H9 (cell line): ENCODE results near the gene GPC4. TPM values are rescaled to one million over a fixed set of nuclear protein-coding genes. Genes with fewer than 3 reads are reported as not detected.
A peak's percentile ranks its signal among the peaks of the same experiment; 100 is the strongest.

Experiments
- DNase-seq: peaks from one replicate; pipeline ENCODE4 v3.0.0-alpha.2; 2017
- H2AFZ ChIP-seq: one replicate; pipeline ENCODE4 v1.6.1; 2013; ENCODE audit warnings: mild to moderate bottlenecking, low read length, control low read depth, moderate library complexity
- H2AK5ac ChIP-seq: 2 replicates; pipeline ENCODE4 v1.6.1; 2013; ENCODE audit warnings: low read length, control low read depth, mixed read lengths; ENCODE audit not compliant: insufficient read length
- H2BK120ac ChIP-seq: one replicate; pipeline ENCODE4 v1.6.1; 2013; ENCODE audit warnings: low read depth, mild to moderate bottlenecking, low read length, control low read depth, inconsistent platforms; ENCODE audit not compliant: poor library complexity, severe bottlenecking
- H2BK12ac ChIP-seq: 2 replicates; pipeline ENCODE4 v1.6.1; 2013; ENCODE audit warnings: low read length, control low read depth, mixed read lengths, low read depth; ENCODE audit not compliant: insufficient read length
- H2BK15ac ChIP-seq: 2 replicates; pipeline ENCODE4 v1.6.1; 2013; ENCODE audit warnings: low read depth, low read length, control low read depth
- H2BK20ac ChIP-seq: one replicate; pipeline ENCODE4 v1.6.1; 2013; ENCODE audit warnings: low read depth, mild to moderate bottlenecking, low read length, control low read depth, inconsistent platforms; ENCODE audit not compliant: poor library complexity, severe bottlenecking
- H2BK5ac ChIP-seq: 2 replicates; pipeline ENCODE4 v1.6.1; 2013; ENCODE audit warnings: low read length, control low read depth, mixed read lengths; ENCODE audit not compliant: insufficient read length
- H3K14ac ChIP-seq: 2 replicates; pipeline ENCODE4 v1.6.1; 2013; ENCODE audit warnings: low read length, control low read depth; ENCODE audit not compliant: insufficient read depth
- H3K18ac ChIP-seq: 2 replicates; pipeline ENCODE4 v1.6.1; 2013; ENCODE audit warnings: low read depth, mild to moderate bottlenecking, mixed read lengths, low read length, control low read depth; ENCODE audit not compliant: insufficient read length
- H3K23ac ChIP-seq: 2 replicates; pipeline ENCODE4 v1.6.1; 2013; ENCODE audit warnings: low read length, control low read depth, mixed read lengths, low read depth; ENCODE audit not compliant: insufficient read length
- H3K23me2 ChIP-seq: 2 replicates; pipeline ENCODE4 v1.6.1; 2013; ENCODE audit warnings: low read depth, mild to moderate bottlenecking, mixed read lengths, low read length, control low read depth; ENCODE audit not compliant: insufficient read length, poor library complexity, severe bottlenecking
- H3K27ac ChIP-seq: 2 replicates; pipeline ENCODE4 v1.5.1; 2013; ENCODE audit warnings: low read length, control low read depth, mixed read lengths, low read depth; ENCODE audit not compliant: insufficient read length
- H3K27me3 ChIP-seq: 2 replicates; pipeline ENCODE4 v1.6.1; 2013; ENCODE audit warnings: low read length, control low read depth, inconsistent platforms; ENCODE audit not compliant: insufficient read depth
- H3K4ac ChIP-seq: 2 replicates; pipeline ENCODE4 v1.6.1; 2013; ENCODE audit warnings: low read depth, mild to moderate bottlenecking, control low read depth, inconsistent platforms, low read length, moderate library complexity
- H3K4me1 ChIP-seq: 2 replicates; pipeline ENCODE4 v1.6.1; 2013; ENCODE audit warnings: low read length, control low read depth, inconsistent platforms; ENCODE audit not compliant: insufficient read depth
- H3K4me2 ChIP-seq: 2 replicates; pipeline ENCODE4 v1.6.1; 2013; ENCODE audit warnings: low read length, control low read depth, mixed read lengths; ENCODE audit not compliant: insufficient read length, insufficient read depth
- H3K56ac ChIP-seq: 2 replicates; pipeline ENCODE4 v1.6.1; 2013; ENCODE audit warnings: low read depth, mild to moderate bottlenecking, mixed read lengths, low read length, control low read depth; ENCODE audit not compliant: insufficient read length
- H3K79me1 ChIP-seq: 2 replicates; pipeline ENCODE4 v1.6.1; 2013; ENCODE audit warnings: low read depth, mild to moderate bottlenecking, moderate library complexity, low read length, control low read depth, inconsistent platforms; ENCODE audit not compliant: insufficient read depth, poor library complexity, severe bottlenecking
- H3K79me2 ChIP-seq: 2 replicates; pipeline ENCODE4 v1.6.1; 2013; ENCODE audit warnings: low read length, control low read depth, inconsistent platforms; ENCODE audit not compliant: insufficient read depth
- H3K9ac ChIP-seq: 2 replicates; pipeline ENCODE4 v1.6.1; 2013; ENCODE audit warnings: low read length, control low read depth, mixed read lengths; ENCODE audit not compliant: insufficient read length; ENCODE audit errors: extremely low read depth
- H3K9me3 ChIP-seq: one replicate; pipeline ENCODE4 v1.6.1; 2013; ENCODE audit warnings: low read depth, low read length, inconsistent platforms; ENCODE audit not compliant: control insufficient read depth
- H3T11ph ChIP-seq: one replicate; pipeline ENCODE4 v1.6.1; 2013; ENCODE audit warnings: mild to moderate bottlenecking, low read length, control low read depth, inconsistent platforms
- H4K20me1 ChIP-seq: one replicate; pipeline ENCODE4 v1.6.1; 2013; ENCODE audit not compliant: control insufficient read depth, insufficient read length, insufficient read depth
- H4K5ac ChIP-seq: 2 replicates; pipeline ENCODE4 v1.6.1; 2013; ENCODE audit warnings: low read depth, mild to moderate bottlenecking, mixed read lengths, low read length, control low read depth; ENCODE audit not compliant: insufficient read length
- H4K8ac ChIP-seq: replicated peaks from 2 replicates; pipeline ENCODE4 v1.6.1; 2013; ENCODE audit warnings: low read length, control low read depth, mixed read lengths, low read depth; ENCODE audit not compliant: insufficient read length
- H4K91ac ChIP-seq: 2 replicates; pipeline ENCODE4 v1.6.1; 2013; ENCODE audit warnings: low read depth, mild to moderate bottlenecking, moderate library complexity, mixed read lengths, low read length, control low read depth; ENCODE audit not compliant: insufficient read length
- H3K27ac Mint-ChIP-seq, 3 experiments: 2 replicates in 2 of 3; 3 replicates in 1 of 3; pipeline ENCODE4 v1.8.0; 2020 to 2021; ENCODE audit warnings: mixed read lengths in 3 of 3, mild to moderate bottlenecking in 1 of 3, moderate library complexity in 1 of 3
- H3K27me3 Mint-ChIP-seq: 2 replicates; pipeline ENCODE4 v1.8.0; 2021; ENCODE audit warnings: low read depth, mild to moderate bottlenecking, moderate library complexity, mixed read lengths
- H3K36me3 Mint-ChIP-seq, 3 experiments: 2 replicates in 2 of 3; 3 replicates in 1 of 3; pipeline ENCODE4 v1.8.0; 2020 to 2021; ENCODE audit warnings: low read depth in 3 of 3, mixed read lengths in 3 of 3; ENCODE audit not compliant: insufficient read depth in 1 of 3
- H3K4me1 Mint-ChIP-seq, 2 experiments: 2 replicates each; pipeline ENCODE4 v1.8.0; 2020; ENCODE audit warnings: mixed read lengths in 2 of 2
- H3K4me3 Mint-ChIP-seq, 2 experiments: 2 replicates in 1 of 2; 3 replicates in 1 of 2; pipeline ENCODE4 v1.8.0; 2020 to 2021; ENCODE audit warnings: mild to moderate bottlenecking in 2 of 2, mixed read lengths in 2 of 2, moderate library complexity in 1 of 2
- H3K9me3 Mint-ChIP-seq, 2 experiments: 2 replicates in 1 of 2; 3 replicates in 1 of 2; pipeline ENCODE4 v1.8.0; 2020; ENCODE audit warnings: mild to moderate bottlenecking in 2 of 2, mixed read lengths in 2 of 2, moderate library complexity in 1 of 2
- WGBS: extraction: QIAGEN DNeasy Blood & Tissue Kit; methylation state at CpG from one replicate; pipeline ENCODE4 v1.1.7; 2013; ENCODE audit warnings: missing lambda C conversion rate, low lambda C conversion rate, mixed read lengths; ENCODE audit not compliant: insufficient read length; ENCODE audit errors: extremely low coverage; 5-methylcytosine and 5-hydroxymethylcytosine counted together
- long read RNA-seq: library from polyadenylated mRNA; unstranded; transcript quantifications from one replicate; pipeline ENCODE4 v2.0.0, GENCODE V29; 2020
- total RNA-seq: library from RNA; stranded (reverse); gene quantifications from 2 replicates; pipeline ENCODE4 v1.2.1, GENCODE V29; 2021
- TF ChIP-seq, protein P1 (sequence below): fragments of 200-600 bp; sonication (generic); conservative IDR thresholded peaks from 3 replicates; pipeline ENCODE4 v1.8.0; 2021; ENCODE audit warnings: antibody characterized with exemption, mild to moderate bottlenecking

GPC4 gene
- 416 and 418 TPM in 2 replicates for total RNA-seq
- long read RNA-seq, full-length matches to known transcripts, result 2,093 of 2,242 reads
- long read RNA-seq, partial matches to known transcripts, result 46 of 2,242 reads
- long read RNA-seq, other reads (novel, unspliced or antisense), result 103 of 2,242 reads

DNA sequence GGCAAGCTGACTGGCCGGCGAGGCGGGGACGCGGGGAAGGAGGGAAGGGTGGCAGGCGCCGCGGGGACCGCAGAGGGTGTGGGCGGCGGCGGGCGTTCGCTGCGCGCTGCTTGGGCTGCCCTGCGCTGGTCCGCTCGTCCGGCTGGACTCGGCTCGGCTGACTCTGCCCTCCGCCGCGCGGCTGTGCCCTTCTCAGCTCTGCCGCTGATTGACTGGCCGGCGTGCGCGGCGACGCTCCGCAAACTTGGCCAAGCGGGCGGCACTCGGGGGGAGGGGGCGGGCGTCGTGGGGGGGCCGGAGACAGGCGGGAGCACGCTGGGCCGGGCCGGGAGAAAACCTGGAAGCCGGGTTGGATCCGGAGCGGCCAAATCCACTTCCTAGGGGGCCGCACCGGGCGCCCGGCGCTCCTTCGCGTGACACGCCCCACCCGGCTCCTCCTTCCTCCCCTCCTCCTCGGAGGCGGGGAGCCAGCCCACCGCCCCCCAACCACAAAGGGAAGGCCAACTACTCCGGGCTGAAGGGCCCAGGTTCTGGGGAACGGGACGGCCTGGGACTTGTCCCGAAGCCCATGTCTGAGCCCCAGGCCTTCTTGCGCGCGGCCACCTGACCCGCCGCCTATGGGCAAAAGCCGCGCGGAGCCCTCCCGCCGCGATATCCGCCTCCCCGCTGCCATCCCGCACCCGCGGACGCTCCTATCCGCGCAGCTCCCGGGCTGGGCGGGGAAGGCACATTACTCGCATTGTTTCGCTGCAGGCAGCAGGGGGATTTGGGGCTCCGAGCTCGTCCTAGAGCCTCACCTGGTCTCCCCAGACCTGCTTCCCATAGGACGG is at the start of gene GPC4:
Gene GPC4 (minus strand): TSS at position 214 of the 830 bp plus-strand sequence. CDS start 524 bp downstream, outside the sequence.
- Mint-ChIP-seq H3K9me3 (peaks cover 0 to 3% of the 10 kb centered on the region in 2 experiments; a peak in 4 of 5 replicates), H3K4me3 (peak within 1 kb of the TSS; percentile 87 to 98), H3K27ac (peak within 1 kb of the TSS; percentile 94 to 99 (median 97)), H3K4me1 (peaks cover 58 to 59% of the 10 kb centered on the region in 2 experiments), H3K36me3 (peaks cover 33 to 36% (median 35%) of the 10 kb centered on the region in 3 experiments), H3K27me3 (peaks cover 3% of the 10 kb centered on the region)
- H4K5ac ChIP-seq, result no peak within 1 kb of the TSS
- peak within 1 kb of the TSS; percentile 42 for H2BK12ac ChIP-seq
- no peak within 1 kb of the TSS for H4K91ac ChIP-seq
- peak within 1 kb of the TSS; percentile 88 for H3K9ac ChIP-seq
- peaks cover 47% of the 10 kb centered on the region for H3K79me2 ChIP-seq
- H3K9me3 ChIP-seq, result no peaks in the 10 kb centered on the region
- H4K20me1 ChIP-seq, result peaks cover 2% of the 10 kb centered on the region
- H2BK5ac ChIP-seq, result no peak within 1 kb of the TSS
- peak within 1 kb of the TSS; percentile 91 for H3K18ac ChIP-seq
- H3K4me1 ChIP-seq, result peaks cover 23% of the 10 kb centered on the region; the same call in 1 of the 2 replicates
- no peak within 1 kb of the TSS for H3K4ac ChIP-seq
- peak within 1 kb of the TSS; percentile 94 for H3K14ac ChIP-seq
- TF ChIP-seq, protein P1, sequence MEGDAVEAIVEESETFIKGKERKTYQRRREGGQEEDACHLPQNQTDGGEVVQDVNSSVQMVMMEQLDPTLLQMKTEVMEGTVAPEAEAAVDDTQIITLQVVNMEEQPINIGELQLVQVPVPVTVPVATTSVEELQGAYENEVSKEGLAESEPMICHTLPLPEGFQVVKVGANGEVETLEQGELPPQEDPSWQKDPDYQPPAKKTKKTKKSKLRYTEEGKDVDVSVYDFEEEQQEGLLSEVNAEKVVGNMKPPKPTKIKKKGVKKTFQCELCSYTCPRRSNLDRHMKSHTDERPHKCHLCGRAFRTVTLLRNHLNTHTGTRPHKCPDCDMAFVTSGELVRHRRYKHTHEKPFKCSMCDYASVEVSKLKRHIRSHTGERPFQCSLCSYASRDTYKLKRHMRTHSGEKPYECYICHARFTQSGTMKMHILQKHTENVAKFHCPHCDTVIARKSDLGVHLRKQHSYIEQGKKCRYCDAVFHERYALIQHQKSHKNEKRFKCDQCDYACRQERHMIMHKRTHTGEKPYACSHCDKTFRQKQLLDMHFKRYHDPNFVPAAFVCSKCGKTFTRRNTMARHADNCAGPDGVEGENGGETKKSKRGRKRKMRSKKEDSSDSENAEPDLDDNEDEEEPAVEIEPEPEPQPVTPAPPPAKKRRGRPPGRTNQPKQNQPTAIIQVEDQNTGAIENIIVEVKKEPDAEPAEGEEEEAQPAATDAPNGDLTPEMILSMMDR, result peak; percentile 40; the same call in 2 of the 3 replicates
- H3K79me1 ChIP-seq, result no peaks in the 10 kb centered on the region
- no peak within 1 kb of the TSS; the same call in 1 of the 2 replicates for H2BK15ac ChIP-seq
- no peak within 1 kb of the TSS for H2AK5ac ChIP-seq
- H2AFZ ChIP-seq, result no peak within 1 kb of the TSS
- H3K23ac ChIP-seq, result peak within 1 kb of the TSS; percentile 28
- H3K27me3 ChIP-seq, result no peaks in the 10 kb centered on the region
- no peak within 1 kb of the TSS for H3T11ph ChIP-seq
- no peak within 1 kb of the TSS for H2BK120ac ChIP-seq
- H3K27ac ChIP-seq, result peak within 1 kb of the TSS; percentile 47
- no CpG with 5 or more reads among the region's 90 CpGs for WGBS
- peaks cover 29% of the 10 kb centered on the region for H3K23me2 ChIP-seq
- no peak within 1 kb of the TSS for H4K8ac ChIP-seq
- H3K4me2 ChIP-seq, result peak within 1 kb of the TSS; percentile 99
- peak; percentile 78 for DNase-seq
- no peak within 1 kb of the TSS for H3K56ac ChIP-seq
- no peak within 1 kb of the TSS for H2BK20ac ChIP-seq
